ENCODE results near the gene C16orf87.

C16orf87 gene

GRCh38 chr16:46753015-46753414, 78.0 kb downstream of the C16orf87 start:
- DNase-seq (ENCODE audit: low spot score), result no peak

DNA sequence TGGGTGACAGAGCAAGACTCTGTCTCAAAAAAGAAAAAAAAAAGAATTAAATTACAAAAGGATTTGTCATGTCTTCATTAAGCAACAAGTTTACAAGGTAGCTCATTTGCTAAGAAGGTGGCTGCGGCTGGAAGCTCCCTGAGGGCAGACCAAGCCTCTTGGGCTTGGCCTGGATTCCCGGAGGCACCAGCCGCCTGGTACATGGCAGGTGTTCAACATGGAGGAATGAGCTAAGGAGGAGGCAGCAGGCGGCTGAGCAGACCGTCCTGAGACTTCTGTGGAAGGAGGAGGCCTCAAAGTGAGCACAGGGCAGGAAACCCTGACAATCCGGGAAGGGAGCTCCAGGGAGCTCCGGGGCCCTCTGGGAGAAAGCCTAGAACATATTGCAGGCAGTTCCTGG, 79.6 kb downstream of the C16orf87 start:
- no peak for DNase-seq (ENCODE audit: low spot score)

GRCh38 chr16:46748775-46749705, 81.9 kb downstream of the C16orf87 start:
- DNase-seq (ENCODE audit: low spot score), result no peak

GRCh38 chr16:46747777-46748651, 83.0 kb downstream of the C16orf87 start, which contains the start of gene MYLK3:
TSS of gene MYLK3 (minus strand) at chr16:46748344. CDS start at chr16:46748193, 151 bp downstream.
- no peak for DNase-seq (ENCODE audit: low spot score)

GRCh38 chr16:46746821-46747776, 83.9 kb downstream of the C16orf87 start:
- DNase-seq (ENCODE audit: low spot score), result no peak

Data from left forelimb (tissue), 1 donor.